Sigmoid colon (tissue), 7 donors: ENCODE results near the gene FOXN3. TPM values are rescaled to one million over a fixed set of nuclear protein-coding genes. Genes with fewer than 3 reads are reported as not detected.
A peak's percentile ranks its signal among the peaks of the same experiment; 100 is the strongest.

Source experiments
- DNase-seq: peaks from one replicate; pipeline ENCODE4 v3.0.0-alpha.2; 2019
- H3K27ac ChIP-seq, 4 donors: fragments of 200-600 bp; sonication (generic); one replicate each; pipeline ENCODE4 v1.5.1; 2016 to 2019; ENCODE audit warnings: mild to moderate bottlenecking in 1 of 4
- H3K27me3 ChIP-seq, 3 donors: fragments of 200-600 bp; sonication (generic); one replicate each; pipeline ENCODE4 v1.5.1; 2019; ENCODE audit warnings: mild to moderate bottlenecking in 1 of 3
- H3K36me3 ChIP-seq, 4 donors: fragments of 200-600 bp; sonication (generic); one replicate each; pipeline ENCODE4 v1.5.1; 2016 to 2019
- H3K4me1 ChIP-seq, 4 donors: fragments of 200-600 bp; sonication (generic); one replicate each; pipeline ENCODE4 v1.5.1; 2017 to 2019
- H3K4me3 ChIP-seq, 4 donors: fragments of 200-600 bp; sonication (generic); one replicate each; pipeline ENCODE4 v1.5.1; 2017 to 2019; ENCODE audit warnings: mild to moderate bottlenecking in 2 of 4, moderate library complexity in 1 of 4
- H3K9me3 ChIP-seq, 4 donors: fragments of 200-600 bp in 3 of 4; sonication (generic) in 3 of 4; one replicate each; pipeline versions ENCODE4 v1.5.1 to v1.6.1; 2013 to 2019
- EP300 ChIP-seq, 4 donors: sonication (generic); formaldehyde crosslinking; IDR thresholded peaks; one replicate each; pipeline ENCODE4 v1.6.1; 2017; ENCODE audit warnings: antibody characterized with exemption in 4 of 4
- POLR2A ChIP-seq, 2 donors: fragments of 450-650 bp; IDR thresholded peaks; one replicate each; pipeline ENCODE4 v1.6.1; 2016; ENCODE audit warnings: antibody characterized with exemption in 2 of 2, mild to moderate bottlenecking in 2 of 2, moderate library complexity in 2 of 2
- POLR2AphosphoS5 ChIP-seq, 4 donors: sonication (generic); formaldehyde crosslinking; IDR thresholded peaks; one replicate each; pipeline ENCODE4 v1.6.1; 2017; ENCODE audit warnings: antibody characterized with exemption in 4 of 4
- WGBS, 2 donors: extraction: QIAGEN DNeasy Blood & Tissue Kit; methylation state at CpG; one replicate each; pipeline ENCODE4 v1.1.7; 2013; 5-methylcytosine and 5-hydroxymethylcytosine counted together
- intact Hi-C: fragments of 100-400 bp; cut with DNase I; formaldehyde crosslinking; loops from one replicate; pipeline ENCODE4 v1.15.1; 2023
- polyA plus RNA-seq, 3 donors: library from polyadenylated mRNA; stranded (reverse); fragments of 200-250 nt; gene quantifications; one replicate each; pipeline ENCODE4 v1.2.3, GENCODE V29; 2013
- total RNA-seq, 4 donors: library from RNA; depleted of rRNA; stranded (reverse); fragments of >200 nt; gene quantifications; one replicate each; pipeline ENCODE4 v1.1.0, GENCODE V29; 2016
- TF ChIP-seq, protein P1 (sequence below), 4 experiments: fragments of 450-650 bp in 3 of 4; fragments of 200-600 bp in 1 of 4; IDR thresholded peaks; one replicate each; pipeline ENCODE4 v1.5.1; 2016 to 2019; ENCODE audit warnings: antibody characterized with exemption in 4 of 4, mild to moderate bottlenecking in 3 of 4, moderate library complexity in 2 of 4
- donor health status: healthy with polysubstance abuse.
- donor health status: Bipolar disorder and iron deficiency.
- donor health status: healthy.

FOXN3 gene
- total and polyA plus RNA-seq, 7 donors: 24.6 to 146 (median 104) TPM

DNA sequence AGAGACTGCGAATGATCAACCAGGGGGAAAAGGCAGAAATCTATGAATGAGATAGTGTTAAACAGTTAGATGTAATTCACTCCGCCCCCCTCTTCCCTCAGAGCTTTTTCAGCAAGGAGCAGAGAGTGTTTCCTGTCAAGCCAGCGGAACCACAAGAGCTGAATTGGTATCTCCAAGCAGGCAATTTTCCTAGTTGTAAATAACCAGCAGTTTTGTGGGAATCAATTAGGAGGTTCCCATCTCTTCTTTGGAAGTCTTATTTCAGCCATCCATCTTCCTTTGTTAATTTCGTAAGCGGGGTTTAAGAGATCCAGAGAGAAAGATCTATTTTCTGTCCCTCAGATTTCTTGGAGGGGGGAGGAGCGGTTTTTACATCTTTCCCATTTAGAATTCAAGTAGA lies 178.0 kb downstream of the FOXN3 start:
- 94 to 96% methylated on average over 6 of the region's 6 CpGs for WGBS, 2 donors
- intact Hi-C loops: no loop called here

DNA sequence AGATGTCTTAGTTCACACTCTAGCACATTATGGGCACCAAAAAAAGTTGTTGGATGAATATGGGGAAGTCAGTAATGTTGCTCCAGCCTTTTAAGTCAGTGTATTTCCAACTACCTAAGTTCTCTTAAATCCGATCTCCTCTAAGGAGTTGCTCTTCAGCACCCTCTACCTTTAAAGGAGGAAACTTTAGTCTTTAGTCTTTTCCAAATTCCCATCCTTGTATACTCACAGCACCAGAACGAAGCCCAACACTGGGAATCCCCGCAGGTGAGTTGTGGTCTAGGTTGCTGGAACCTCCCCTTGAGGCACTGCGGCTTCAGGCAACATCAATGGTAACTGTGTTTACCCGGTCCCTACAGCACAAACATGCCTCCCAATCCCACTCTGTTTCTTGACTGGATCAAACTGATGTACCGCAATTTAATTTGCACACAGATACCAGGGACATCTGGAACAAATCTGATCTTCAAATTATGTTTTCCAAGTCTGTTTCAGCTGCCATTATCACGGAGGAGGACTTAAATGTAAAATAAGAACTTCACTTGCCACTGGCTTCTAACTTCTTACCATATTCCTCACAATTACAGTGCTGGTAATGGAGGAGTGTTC lies 179.0 kb downstream of the FOXN3 start:
- Histone ChIP-seq H3K27ac (no peak overlapping the region), H3K4me3 (no peak overlapping the region), H3K36me3 (no peaks in the 10 kb centered on the region), H3K27me3 (no peaks in the 10 kb centered on the region), H3K4me1 (peaks cover 0 to 18% (median 8%) of the 10 kb centered on the region in 4 donors), H3K9me3 (no peaks in the 10 kb centered on the region)
- no peak for DNase-seq
- intact Hi-C loops: no loop called here
- WGBS, 2 donors: 86 to 90% methylated on average over 7 of the region's 7 CpGs
- TF ChIP-seq, protein P1, sequence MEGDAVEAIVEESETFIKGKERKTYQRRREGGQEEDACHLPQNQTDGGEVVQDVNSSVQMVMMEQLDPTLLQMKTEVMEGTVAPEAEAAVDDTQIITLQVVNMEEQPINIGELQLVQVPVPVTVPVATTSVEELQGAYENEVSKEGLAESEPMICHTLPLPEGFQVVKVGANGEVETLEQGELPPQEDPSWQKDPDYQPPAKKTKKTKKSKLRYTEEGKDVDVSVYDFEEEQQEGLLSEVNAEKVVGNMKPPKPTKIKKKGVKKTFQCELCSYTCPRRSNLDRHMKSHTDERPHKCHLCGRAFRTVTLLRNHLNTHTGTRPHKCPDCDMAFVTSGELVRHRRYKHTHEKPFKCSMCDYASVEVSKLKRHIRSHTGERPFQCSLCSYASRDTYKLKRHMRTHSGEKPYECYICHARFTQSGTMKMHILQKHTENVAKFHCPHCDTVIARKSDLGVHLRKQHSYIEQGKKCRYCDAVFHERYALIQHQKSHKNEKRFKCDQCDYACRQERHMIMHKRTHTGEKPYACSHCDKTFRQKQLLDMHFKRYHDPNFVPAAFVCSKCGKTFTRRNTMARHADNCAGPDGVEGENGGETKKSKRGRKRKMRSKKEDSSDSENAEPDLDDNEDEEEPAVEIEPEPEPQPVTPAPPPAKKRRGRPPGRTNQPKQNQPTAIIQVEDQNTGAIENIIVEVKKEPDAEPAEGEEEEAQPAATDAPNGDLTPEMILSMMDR (IDR thresholded peaks at IDR 0.05): peak in 2 of 4 experiments; percentile 17 to 26
- TF ChIP-seq POLR2A (IDR thresholded peaks at IDR 0.05) (no peak), POLR2AphosphoS5 (IDR thresholded peaks at IDR 0.05) (no peak), EP300 (IDR thresholded peaks at IDR 0.05) (no peak)

More for the DNA sequence above, 178.0 kb downstream of the FOXN3 start:
- no peaks in the 10 kb centered on the region for H3K27me3 ChIP-seq
- no peak for DNase-seq
- no peaks in the 10 kb centered on the region for H3K9me3 ChIP-seq
- TF ChIP-seq EP300 (IDR thresholded peaks at IDR 0.05) (no peak), POLR2A (IDR thresholded peaks at IDR 0.05) (no peak), POLR2AphosphoS5 (IDR thresholded peaks at IDR 0.05) (no peak)
- TF ChIP-seq, protein P1 (IDR thresholded peaks at IDR 0.05): no peak
- H3K27ac ChIP-seq: no peak overlapping the region
- H3K4me1 ChIP-seq: peaks cover 0 to 26% (median 16%) of the 10 kb centered on the region in 4 donors
- H3K4me3 ChIP-seq: no peak overlapping the region
- H3K36me3 ChIP-seq: no peaks in the 10 kb centered on the region

DNA sequence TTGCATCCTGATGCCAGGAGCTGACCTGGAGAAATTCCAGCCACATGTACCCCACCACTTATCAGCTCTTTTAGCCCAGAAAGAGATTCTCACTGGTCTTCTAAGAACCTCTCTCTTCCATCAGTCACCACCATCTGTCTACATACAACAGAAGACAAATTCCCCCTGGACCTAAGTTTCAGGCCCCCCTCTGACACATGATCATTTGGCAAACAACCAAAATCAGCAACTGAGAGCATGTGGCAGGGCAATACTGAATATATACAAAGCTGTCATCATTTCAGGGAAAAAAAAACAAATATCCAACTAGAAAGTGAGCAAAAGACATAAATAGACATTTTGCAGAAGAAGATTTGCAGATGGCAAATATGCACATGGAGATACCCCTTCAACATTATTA lies 180.2 kb downstream of the FOXN3 start:
- H3K9me3 ChIP-seq: no peaks in the 10 kb centered on the region
- no peaks in the 10 kb centered on the region for H3K36me3 ChIP-seq
- DNase-seq: no peak
- intact Hi-C loops: no loop called here
- peaks cover 0 to 9% (median 2%) of the 10 kb centered on the region in 4 donors for H3K4me1 ChIP-seq
- H3K27me3 ChIP-seq: no peaks in the 10 kb centered on the region
- no peak overlapping the region for H3K27ac ChIP-seq
- TF ChIP-seq POLR2AphosphoS5 (IDR thresholded peaks at IDR 0.05): no peak
- TF ChIP-seq, protein P1 (IDR thresholded peaks at IDR 0.05): no peak
- no peak for TF ChIP-seq EP300 (IDR thresholded peaks at IDR 0.05)
- TF ChIP-seq POLR2A (IDR thresholded peaks at IDR 0.05): no peak
- no peak overlapping the region for H3K4me3 ChIP-seq

DNA sequence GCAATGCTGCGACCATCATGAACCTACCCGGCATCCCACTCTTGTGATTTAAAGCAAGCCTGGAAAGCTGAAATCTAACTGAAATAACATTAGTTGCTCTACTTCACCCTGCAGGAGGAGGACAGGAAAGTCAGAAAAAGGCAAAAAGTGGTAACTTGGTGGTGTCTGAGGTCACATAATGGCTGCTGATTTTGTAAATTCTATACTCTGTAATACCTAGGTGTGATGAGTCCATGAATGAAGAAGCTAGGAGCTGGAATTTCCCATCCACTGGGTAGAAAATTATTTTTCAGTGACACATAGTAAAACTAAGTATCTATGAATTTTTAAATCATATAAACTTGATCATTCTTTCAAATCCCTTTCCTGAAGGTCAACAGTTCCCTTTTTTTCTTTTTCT lies 183.8 kb downstream of the FOXN3 start:
- intact Hi-C loops: no loop called here
- Histone ChIP-seq H3K4me3 (no peak overlapping the region), H3K9me3 (no peaks in the 10 kb centered on the region), H3K36me3 (no peaks in the 10 kb centered on the region), H3K4me1 (peaks cover 0 to 18% (median 6%) of the 10 kb centered on the region in 4 donors), H3K27me3 (no peaks in the 10 kb centered on the region), H3K27ac (no peak overlapping the region)
- WGBS, 2 donors: 94 to 97% methylated on average over 2 of the region's 2 CpGs
- no peak for TF ChIP-seq EP300 (IDR thresholded peaks at IDR 0.05)
- TF ChIP-seq, protein P1 (IDR thresholded peaks at IDR 0.05): no peak
- no peak for TF ChIP-seq POLR2AphosphoS5 (IDR thresholded peaks at IDR 0.05)
- TF ChIP-seq POLR2A (IDR thresholded peaks at IDR 0.05): no peak
- DNase-seq: no peak
